ENCODE measurements around the gene LGALS7. TPM values are rescaled to one million over a fixed set of nuclear protein-coding genes. Genes with fewer than 3 reads are reported as not detected.

The LGALS7 gene
- total and polyA plus RNA-seq, 2 of the 8 experiments (the other 6 are each of a cell fraction or from before 2014, with no cell fraction given): 0.32 TPM; not detected in 1

DNA sequence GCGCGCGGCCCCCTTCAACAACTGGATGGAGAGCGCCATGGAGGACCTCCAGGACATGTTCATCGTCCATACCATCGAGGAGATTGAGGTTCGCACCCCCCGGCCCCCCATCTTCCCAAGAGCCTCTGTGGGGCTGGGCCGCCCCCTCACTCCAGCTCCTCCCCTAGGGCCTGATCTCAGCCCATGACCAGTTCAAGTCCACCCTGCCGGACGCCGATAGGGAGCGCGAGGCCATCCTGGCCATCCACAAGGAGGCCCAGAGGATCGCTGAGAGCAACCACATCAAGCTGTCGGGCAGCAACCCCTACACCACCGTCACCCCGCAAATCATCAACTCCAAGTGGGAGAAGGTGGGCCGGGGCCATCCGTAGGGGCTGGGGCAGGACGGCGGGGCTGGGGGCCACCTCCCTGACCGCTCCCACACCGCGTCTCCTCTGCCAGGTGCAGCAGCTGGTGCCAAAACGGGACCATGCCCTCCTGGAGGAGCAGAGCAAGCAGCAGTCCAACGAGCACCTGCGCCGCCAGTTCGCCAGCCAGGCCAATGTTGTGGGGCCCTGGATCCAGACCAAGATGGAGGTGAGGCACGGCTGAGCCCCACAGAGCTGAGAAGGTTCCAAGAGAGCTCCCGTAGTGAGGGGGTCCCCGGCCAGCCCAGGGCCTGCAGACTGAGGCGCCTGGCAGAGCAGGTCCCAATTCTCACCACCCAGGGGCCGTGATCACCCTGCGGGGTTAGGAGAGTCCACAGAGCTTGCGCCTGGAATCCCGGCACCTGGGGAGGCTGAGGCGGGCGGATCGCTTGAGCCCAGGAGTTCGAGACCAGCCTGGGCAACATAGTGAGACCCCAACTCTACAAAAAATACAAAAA lies 49.1 kb downstream of the LGALS7 start (continued):
- TF ChIP-seq, protein P1, sequence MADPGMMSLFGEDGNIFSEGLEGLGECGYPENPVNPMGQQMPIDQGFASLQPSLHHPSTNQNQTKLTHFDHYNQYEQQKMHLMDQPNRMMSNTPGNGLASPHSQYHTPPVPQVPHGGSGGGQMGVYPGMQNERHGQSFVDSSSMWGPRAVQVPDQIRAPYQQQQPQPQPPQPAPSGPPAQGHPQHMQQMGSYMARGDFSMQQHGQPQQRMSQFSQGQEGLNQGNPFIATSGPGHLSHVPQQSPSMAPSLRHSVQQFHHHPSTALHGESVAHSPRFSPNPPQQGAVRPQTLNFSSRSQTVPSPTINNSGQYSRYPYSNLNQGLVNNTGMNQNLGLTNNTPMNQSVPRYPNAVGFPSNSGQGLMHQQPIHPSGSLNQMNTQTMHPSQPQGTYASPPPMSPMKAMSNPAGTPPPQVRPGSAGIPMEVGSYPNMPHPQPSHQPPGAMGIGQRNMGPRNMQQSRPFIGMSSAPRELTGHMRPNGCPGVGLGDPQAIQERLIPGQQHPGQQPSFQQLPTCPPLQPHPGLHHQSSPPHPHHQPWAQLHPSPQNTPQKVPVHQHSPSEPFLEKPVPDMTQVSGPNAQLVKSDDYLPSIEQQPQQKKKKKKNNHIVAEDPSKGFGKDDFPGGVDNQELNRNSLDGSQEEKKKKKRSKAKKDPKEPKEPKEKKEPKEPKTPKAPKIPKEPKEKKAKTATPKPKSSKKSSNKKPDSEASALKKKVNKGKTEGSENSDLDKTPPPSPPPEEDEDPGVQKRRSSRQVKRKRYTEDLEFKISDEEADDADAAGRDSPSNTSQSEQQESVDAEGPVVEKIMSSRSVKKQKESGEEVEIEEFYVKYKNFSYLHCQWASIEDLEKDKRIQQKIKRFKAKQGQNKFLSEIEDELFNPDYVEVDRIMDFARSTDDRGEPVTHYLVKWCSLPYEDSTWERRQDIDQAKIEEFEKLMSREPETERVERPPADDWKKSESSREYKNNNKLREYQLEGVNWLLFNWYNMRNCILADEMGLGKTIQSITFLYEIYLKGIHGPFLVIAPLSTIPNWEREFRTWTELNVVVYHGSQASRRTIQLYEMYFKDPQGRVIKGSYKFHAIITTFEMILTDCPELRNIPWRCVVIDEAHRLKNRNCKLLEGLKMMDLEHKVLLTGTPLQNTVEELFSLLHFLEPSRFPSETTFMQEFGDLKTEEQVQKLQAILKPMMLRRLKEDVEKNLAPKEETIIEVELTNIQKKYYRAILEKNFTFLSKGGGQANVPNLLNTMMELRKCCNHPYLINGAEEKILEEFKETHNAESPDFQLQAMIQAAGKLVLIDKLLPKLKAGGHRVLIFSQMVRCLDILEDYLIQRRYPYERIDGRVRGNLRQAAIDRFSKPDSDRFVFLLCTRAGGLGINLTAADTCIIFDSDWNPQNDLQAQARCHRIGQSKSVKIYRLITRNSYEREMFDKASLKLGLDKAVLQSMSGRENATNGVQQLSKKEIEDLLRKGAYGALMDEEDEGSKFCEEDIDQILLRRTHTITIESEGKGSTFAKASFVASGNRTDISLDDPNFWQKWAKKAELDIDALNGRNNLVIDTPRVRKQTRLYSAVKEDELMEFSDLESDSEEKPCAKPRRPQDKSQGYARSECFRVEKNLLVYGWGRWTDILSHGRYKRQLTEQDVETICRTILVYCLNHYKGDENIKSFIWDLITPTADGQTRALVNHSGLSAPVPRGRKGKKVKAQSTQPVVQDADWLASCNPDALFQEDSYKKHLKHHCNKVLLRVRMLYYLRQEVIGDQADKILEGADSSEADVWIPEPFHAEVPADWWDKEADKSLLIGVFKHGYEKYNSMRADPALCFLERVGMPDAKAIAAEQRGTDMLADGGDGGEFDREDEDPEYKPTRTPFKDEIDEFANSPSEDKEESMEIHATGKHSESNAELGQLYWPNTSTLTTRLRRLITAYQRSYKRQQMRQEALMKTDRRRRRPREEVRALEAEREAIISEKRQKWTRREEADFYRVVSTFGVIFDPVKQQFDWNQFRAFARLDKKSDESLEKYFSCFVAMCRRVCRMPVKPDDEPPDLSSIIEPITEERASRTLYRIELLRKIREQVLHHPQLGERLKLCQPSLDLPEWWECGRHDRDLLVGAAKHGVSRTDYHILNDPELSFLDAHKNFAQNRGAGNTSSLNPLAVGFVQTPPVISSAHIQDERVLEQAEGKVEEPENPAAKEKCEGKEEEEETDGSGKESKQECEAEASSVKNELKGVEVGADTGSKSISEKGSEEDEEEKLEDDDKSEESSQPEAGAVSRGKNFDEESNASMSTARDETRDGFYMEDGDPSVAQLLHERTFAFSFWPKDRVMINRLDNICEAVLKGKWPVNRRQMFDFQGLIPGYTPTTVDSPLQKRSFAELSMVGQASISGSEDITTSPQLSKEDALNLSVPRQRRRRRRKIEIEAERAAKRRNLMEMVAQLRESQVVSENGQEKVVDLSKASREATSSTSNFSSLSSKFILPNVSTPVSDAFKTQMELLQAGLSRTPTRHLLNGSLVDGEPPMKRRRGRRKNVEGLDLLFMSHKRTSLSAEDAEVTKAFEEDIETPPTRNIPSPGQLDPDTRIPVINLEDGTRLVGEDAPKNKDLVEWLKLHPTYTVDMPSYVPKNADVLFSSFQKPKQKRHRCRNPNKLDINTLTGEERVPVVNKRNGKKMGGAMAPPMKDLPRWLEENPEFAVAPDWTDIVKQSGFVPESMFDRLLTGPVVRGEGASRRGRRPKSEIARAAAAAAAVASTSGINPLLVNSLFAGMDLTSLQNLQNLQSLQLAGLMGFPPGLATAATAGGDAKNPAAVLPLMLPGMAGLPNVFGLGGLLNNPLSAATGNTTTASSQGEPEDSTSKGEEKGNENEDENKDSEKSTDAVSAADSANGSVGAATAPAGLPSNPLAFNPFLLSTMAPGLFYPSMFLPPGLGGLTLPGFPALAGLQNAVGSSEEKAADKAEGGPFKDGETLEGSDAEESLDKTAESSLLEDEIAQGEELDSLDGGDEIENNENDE (IDR thresholded peaks at IDR 0.05; ENCODE audit: insufficient replicate concordance, low read length): no peak
- TF ChIP-seq EZH2 (IDR thresholded peaks at IDR 0.05; ENCODE audit: low read depth, low read length, severe bottlenecking) (no peak), CHD2 (IDR thresholded peaks at IDR 0.05; ENCODE audit: low read length) (no peak), EGR1 (IDR thresholded peaks at IDR 0.05; ENCODE audit: borderline replicate concordance, low read depth, low read length) (no peak), CTBP2 (IDR thresholded peaks at IDR 0.05; ENCODE audit: borderline replicate concordance, insufficient read depth, insufficient read length, low read length) (no peak), YY1 (IDR thresholded peaks at IDR 0.05; ENCODE audit: low read depth, low read length) (no peak), TAF1 (IDR thresholded peaks at IDR 0.05; ENCODE audit: low read depth, low read length) (no peak), HDAC6 (IDR thresholded peaks at IDR 0.05; ENCODE audit: low read depth, low read length) (no peak)
- TF ChIP-seq, protein P2, sequence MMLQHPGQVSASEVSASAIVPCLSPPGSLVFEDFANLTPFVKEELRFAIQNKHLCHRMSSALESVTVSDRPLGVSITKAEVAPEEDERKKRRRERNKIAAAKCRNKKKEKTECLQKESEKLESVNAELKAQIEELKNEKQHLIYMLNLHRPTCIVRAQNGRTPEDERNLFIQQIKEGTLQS (IDR thresholded peaks at IDR 0.05; ENCODE audit: insufficient read depth, low read depth, low read length): no peak

All from H1 (cell line).